NCI-H510A treated with DMSO at 0.1 percent for 48 hours (cell line): ENCODE data around the gene SGIP1.
A peak's percentile ranks its signal among the peaks of the same experiment; 100 is the strongest.
"Not testable (repeated sequence)": the region's sequence is repeated elsewhere in the genome, so short reads cannot be mapped to it uniquely, and the experiment has no call there.

ENCODE experiments used
- DNase-seq: peaks from one replicate; lab custom pipeline; 2025; lab: John Stamatoyannopoulos, UW

SGIP1 gene

GRCh38 chr1:66684353-66684752, 150.4 kb downstream of the SGIP1 start:
- DNase-seq: no peak

- DNase-seq: no peak
These were observed 151.3 kb downstream of the SGIP1 start for GRCh38 chr1:66685265-66685664.

- DNase-seq: no peak
These were observed 151.7 kb downstream of the SGIP1 start for GRCh38 chr1:66685670-66686069.

GRCh38 chr1:66686406-66686805, 152.5 kb downstream of the SGIP1 start:
- DNase-seq: no peak

GRCh38 chr1:66687358-66687757, 153.4 kb downstream of the SGIP1 start:
- no peak for DNase-seq

- DNase-seq: no peak
These were observed 156.9 kb downstream of the SGIP1 start for GRCh38 chr1:66690666-66691381.

GRCh38 chr1:66692681-66693080, 158.7 kb downstream of the SGIP1 start:
- DNase-seq: no peak

- DNase-seq: no peak
These were observed 159.9 kb downstream of the SGIP1 start for GRCh38 chr1:66693856-66694255.

- no peak for DNase-seq
These were observed 161.2 kb downstream of the SGIP1 start for GRCh38 chr1:66695116-66695515.

- no peak for DNase-seq
These were observed 162.8 kb downstream of the SGIP1 start for GRCh38 chr1:66696771-66697170.

GRCh38 chr1:66699213-66699612, 165.3 kb downstream of the SGIP1 start:
- no peak for DNase-seq

- DNase-seq: no peak
These were observed 170.4 kb downstream of the SGIP1 start for GRCh38 chr1:66704177-66704875.

GRCh38 chr1:66705110-66705509, 171.2 kb downstream of the SGIP1 start:
- DNase-seq: no peak

- no peak for DNase-seq
These were observed 177.5 kb downstream of the SGIP1 start for GRCh38 chr1:66711420-66711819.

- peak; percentile 16 for DNase-seq
These were observed 178.9 kb downstream of the SGIP1 start for GRCh38 chr1:66712839-66713238.

- DNase-seq: no peak
These were observed 190.0 kb downstream of the SGIP1 start for GRCh38 chr1:66723985-66724384.

GRCh38 chr1:66725885-66726665, 192.1 kb downstream of the SGIP1 start:
- DNase-seq: peak; percentile 81

GRCh38 chr1:66728021-66728420, 194.1 kb downstream of the SGIP1 start:
- DNase-seq: no peak

GRCh38 chr1:66728716-66729115, 194.8 kb downstream of the SGIP1 start:
- DNase-seq: not testable (repeated sequence)

- DNase-seq: no peak
These were observed 195.2 kb downstream of the SGIP1 start for GRCh38 chr1:66729119-66729518.

- no peak for DNase-seq
These were observed 195.6 kb downstream of the SGIP1 start for GRCh38 chr1:66729523-66729922.

GRCh38 chr1:66730462-66730861, 196.5 kb downstream of the SGIP1 start:
- DNase-seq: no peak
